Glomerular endothelial cell (primary cell): ENCODE results near the gene ADAM10. TPM values are rescaled to one million over a fixed set of nuclear protein-coding genes. Genes with fewer than 3 reads are reported as not detected.
"Not testable (repeated sequence)": the region's sequence is repeated elsewhere in the genome, so short reads cannot be mapped to it uniquely, and the experiment has no call there.

Source experiments
- DNase-seq: peaks from one replicate; pipeline ENCODE4 v3.0.0-alpha.2; 2011; ENCODE audit warnings: low read depth, low spot score; ENCODE audit errors: extremely low read depth
- total RNA-seq: library from RNA; depleted of rRNA; stranded (reverse); fragments of >200 nt; gene quantifications from 2 replicates; pipeline ENCODE4 v1.2.3, GENCODE V29; 2015

Gene ADAM10
- total RNA-seq, 1 donor from 2014 or later = 183 TPM

GRCh38 chr15:58678683-58679082, 70.8 kb downstream of the ADAM10 start:
- DNase-seq = peak; percentile 4

GRCh38 chr15:58677426-58677825, 72.1 kb downstream of the ADAM10 start:
- DNase-seq = no peak

GRCh38 chr15:58676766-58677165, 72.7 kb downstream of the ADAM10 start:
- DNase-seq = no peak

- no peak for DNase-seq
Measured at GRCh38 chr15:58671186-58671585, 78.3 kb downstream of the ADAM10 start.

GRCh38 chr15:58669108-58669507, 80.4 kb downstream of the ADAM10 start:
- no peak for DNase-seq

GRCh38 chr15:58666957-58667356, 82.5 kb downstream of the ADAM10 start:
- DNase-seq = peak; percentile 18

- no peak for DNase-seq
Measured at GRCh38 chr15:58665672-58666071, 83.8 kb downstream of the ADAM10 start.

GRCh38 chr15:58650102-58650501, 99.4 kb downstream of the ADAM10 start:
- DNase-seq = no peak

- no peak for DNase-seq
Measured at GRCh38 chr15:58649175-58649574, 100.3 kb downstream of the ADAM10 start.

- DNase-seq = no peak
Measured at GRCh38 chr15:58643996-58644395, 105.5 kb downstream of the ADAM10 start.

- DNase-seq = no peak
Measured at GRCh38 chr15:58641660-58642059, 107.8 kb downstream of the ADAM10 start.

- DNase-seq = no peak
Measured at GRCh38 chr15:58639992-58640391, 109.5 kb downstream of the ADAM10 start.

- no peak for DNase-seq
Measured at GRCh38 chr15:58639002-58639756, 110.3 kb downstream of the ADAM10 start.

GRCh38 chr15:58632789-58633188, 116.7 kb downstream of the ADAM10 start:
- no peak for DNase-seq

GRCh38 chr15:58631319-58631718, 118.2 kb downstream of the ADAM10 start:
- DNase-seq = no peak

GRCh38 chr15:58629625-58630024, 119.9 kb downstream of the ADAM10 start:
- DNase-seq = no peak

GRCh38 chr15:58628206-58628947, 121.1 kb downstream of the ADAM10 start:
- DNase-seq = no peak

GRCh38 chr15:58627701-58628100, 121.8 kb downstream of the ADAM10 start:
- DNase-seq = no peak

- DNase-seq = no peak
Measured at GRCh38 chr15:58627046-58627445, 122.5 kb downstream of the ADAM10 start.

GRCh38 chr15:58626378-58626777, 123.1 kb downstream of the ADAM10 start:
- DNase-seq = no peak

- no peak for DNase-seq
Measured at GRCh38 chr15:58622877-58623276, 126.6 kb downstream of the ADAM10 start.

- not testable (repeated sequence) for DNase-seq
Measured at GRCh38 chr15:58620268-58620667, 129.2 kb downstream of the ADAM10 start.
